ENCODE measurements around the gene SCAF4. TPM values are rescaled to one million over a fixed set of nuclear protein-coding genes. Genes with fewer than 3 reads are reported as not detected.
"Not testable (repeated sequence)": the region's sequence is repeated elsewhere in the genome, so short reads cannot be mapped to it uniquely, and the experiment has no call there.

SCAF4 gene
- total and polyA plus RNA-seq, 9 of the 15 experiments (the other 6 are each of a cell fraction or from before 2014, with no cell fraction given): 2.3 to 55.7 (median 17.2) TPM

- no peak for TF ChIP-seq FOXP4 (CRISPR knock-in tag; IDR thresholded peaks at IDR 0.05; ENCODE audit: borderline replicate concordance)
- no peak for TF ChIP-seq TEAD1 (CRISPR knock-in tag; IDR thresholded peaks at IDR 0.05)
- no peak for TF ChIP-seq ZBED1 (IDR thresholded peaks at IDR 0.05)
- TF ChIP-seq, protein P1, sequence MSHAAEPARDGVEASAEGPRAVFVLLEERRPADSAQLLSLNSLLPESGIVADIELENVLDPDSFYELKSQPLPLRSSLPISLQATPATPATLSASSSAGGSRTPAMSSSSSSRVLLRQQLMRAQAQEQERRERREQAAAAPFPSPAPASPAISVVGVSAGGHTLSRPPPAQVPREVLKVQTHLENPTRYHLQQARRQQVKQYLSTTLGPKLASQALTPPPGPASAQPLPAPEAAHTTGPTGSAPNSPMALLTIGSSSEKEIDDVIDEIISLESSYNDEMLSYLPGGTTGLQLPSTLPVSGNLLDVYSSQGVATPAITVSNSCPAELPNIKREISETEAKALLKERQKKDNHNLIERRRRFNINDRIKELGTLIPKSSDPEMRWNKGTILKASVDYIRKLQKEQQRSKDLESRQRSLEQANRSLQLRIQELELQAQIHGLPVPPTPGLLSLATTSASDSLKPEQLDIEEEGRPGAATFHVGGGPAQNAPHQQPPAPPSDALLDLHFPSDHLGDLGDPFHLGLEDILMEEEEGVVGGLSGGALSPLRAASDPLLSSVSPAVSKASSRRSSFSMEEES (CRISPR knock-in tag; IDR thresholded peaks at IDR 0.05): no peak
- TF ChIP-seq, protein P2, sequence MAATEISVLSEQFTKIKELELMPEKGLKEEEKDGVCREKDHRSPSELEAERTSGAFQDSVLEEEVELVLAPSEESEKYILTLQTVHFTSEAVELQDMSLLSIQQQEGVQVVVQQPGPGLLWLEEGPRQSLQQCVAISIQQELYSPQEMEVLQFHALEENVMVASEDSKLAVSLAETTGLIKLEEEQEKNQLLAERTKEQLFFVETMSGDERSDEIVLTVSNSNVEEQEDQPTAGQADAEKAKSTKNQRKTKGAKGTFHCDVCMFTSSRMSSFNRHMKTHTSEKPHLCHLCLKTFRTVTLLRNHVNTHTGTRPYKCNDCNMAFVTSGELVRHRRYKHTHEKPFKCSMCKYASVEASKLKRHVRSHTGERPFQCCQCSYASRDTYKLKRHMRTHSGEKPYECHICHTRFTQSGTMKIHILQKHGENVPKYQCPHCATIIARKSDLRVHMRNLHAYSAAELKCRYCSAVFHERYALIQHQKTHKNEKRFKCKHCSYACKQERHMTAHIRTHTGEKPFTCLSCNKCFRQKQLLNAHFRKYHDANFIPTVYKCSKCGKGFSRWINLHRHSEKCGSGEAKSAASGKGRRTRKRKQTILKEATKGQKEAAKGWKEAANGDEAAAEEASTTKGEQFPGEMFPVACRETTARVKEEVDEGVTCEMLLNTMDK (IDR thresholded peaks at IDR 0.05; ENCODE audit: borderline replicate concordance, insufficient read depth, low read depth, low read length, poor library complexity, severe bottlenecking): no peak
- TF ChIP-seq C11orf30 (IDR thresholded peaks at IDR 0.05; ENCODE audit: low read depth): peak; percentile 83
- no peak for TF ChIP-seq ARID3A (IDR thresholded peaks at IDR 0.05; ENCODE audit: borderline replicate concordance, low read depth, low read length)
- peak; percentile 81 for TF ChIP-seq MAFG (tag; conservative IDR thresholded peaks at IDR 0.05)
- TF ChIP-seq NFE2 (IDR thresholded peaks at IDR 0.05; ENCODE audit: low read depth): peak; percentile 51
Measured at GRCh38 chr21:31666445-31667010, 65.4 kb downstream of the SCAF4 start (continued).

GRCh38 chr21:31665869-31666268 lies 66.0 kb downstream of the SCAF4 start:
- intact Hi-C loops (cut with micrococcal nuclease); H3K4me2 ChIP-seq (ENCODE audit: insufficient read depth, low read length); H3K27ac ChIP-seq (ENCODE audit: extremely low read depth, low read depth, low read length); CTCF ChIA-PET (ENCODE audit: low intra/inter-chr PET ratio); H3K9me1 ChIP-seq (ENCODE audit: control insufficient read depth, insufficient read depth, low read length); H3K4me3 ChIP-seq; H3K9me3 ChIP-seq (replicated peaks; ENCODE audit: control insufficient read depth, insufficient read depth, low read depth, low read length); H3K27me3 ChIP-seq (ENCODE audit: control insufficient read depth in 2 of 2, insufficient read depth in 2 of 2, low read length in 2 of 2); in situ Hi-C loops (cut with MboI); H2AFZ ChIP-seq (ENCODE audit: low read depth, low read length); ATAC-seq; BruUV-seq (replicated peaks); FAIRE-seq; H3K9ac ChIP-seq (ENCODE audit: insufficient read depth in 1 of 2, low read depth in 2 of 2, low read length in 2 of 2); DNase-seq (ENCODE audit: extremely low read depth in 1 of 4, low spot score in 3 of 4): not testable (repeated sequence)
- Histone ChIP-seq H4K20me1 (replicated peaks; ENCODE audit: control insufficient read depth, insufficient read depth, low read length) (peaks cover 13% of the 10 kb centered on the region; the same call in 1 of the 2 replicates), H3K36me3 (ENCODE audit: control insufficient read depth, insufficient read depth, low read length) (peaks cover 91% of the 10 kb centered on the region), H3K79me2 (ENCODE audit: control insufficient read depth, insufficient read depth, low read length) (peaks cover 54% of the 10 kb centered on the region), H3K4me1 (replicated peaks in 1 of 2; ENCODE audit: control insufficient read depth in 2 of 2, insufficient read depth in 2 of 2, low read length in 2 of 2) (peaks cover 9 to 23% of the 10 kb centered on the region in 2 experiments; a peak in 4 of 5 replicates)
- WGBS (ENCODE audit: insufficient coverage, low coverage, missing lambda C conversion rate): 95% methylated on average over 3 of the region's 4 CpGs
- POLR2A ChIA-PET: interaction anchor here (1.7 kb wide), 1 partner anchor 9 kb away, joined by 6 read pairs; no protein-coding TSS in a partner anchor

All from K562 (cell line).